HepG2 (cell line): ENCODE data around the gene SGCB. TPM values are rescaled to one million over a fixed set of nuclear protein-coding genes. Genes with fewer than 3 reads are reported as not detected.

Source experiments
- BCLAF1 ChIP-seq: fragments of 450-650 bp; IDR thresholded peaks from 2 replicates; pipeline ENCODE4 v1.6.1; 2017; ENCODE audit warnings: mild to moderate bottlenecking
- FOXJ3 ChIP-seq: sonication (generic); formaldehyde crosslinking; IDR thresholded peaks from 2 replicates; pipeline ENCODE4 v1.4.0; 2020; ENCODE audit warnings: missing genetic modification reagents, mild to moderate bottlenecking, borderline replicate concordance
- GABPA ChIP-seq, 2 experiments: IDR thresholded peaks; 2 replicates each; pipeline ENCODE4 v1.6.1; 2011 to 2016; ENCODE audit warnings: low read depth in 2 of 2, low read length in 1 of 2, missing biosample characterization in 1 of 2, missing genetic modification characterization in 1 of 2
- HNF4G ChIP-seq, 2 experiments: sonication (generic) in 1 of 2; formaldehyde crosslinking in 1 of 2; IDR thresholded peaks; 2 replicates each; pipeline versions ENCODE4 v1.4.0 to v1.6.1; 2011 to 2020; ENCODE audit warnings: borderline replicate concordance in 2 of 2, low read depth in 2 of 2, mild to moderate bottlenecking in 2 of 2, low read length in 1 of 2, missing genetic modification reagents in 1 of 2, moderate library complexity in 1 of 2
- HOXA7 ChIP-seq: sonication (generic); formaldehyde crosslinking; IDR thresholded peaks from 2 replicates; pipeline ENCODE4 v1.8.1; 2022; ENCODE audit warnings: mild to moderate bottlenecking, missing genetic modification reagents, moderate library complexity
- KAT8 ChIP-seq: IDR thresholded peaks from 2 replicates; pipeline ENCODE4 v1.6.1; 2016; ENCODE audit warnings: missing genetic modification reagents, missing compliant biosample characterization
- MLX ChIP-seq: IDR thresholded peaks from 2 replicates; pipeline ENCODE4 v1.6.1; 2016
- RXRB ChIP-seq: IDR thresholded peaks from 2 replicates; pipeline ENCODE4 v1.6.1; 2016; ENCODE audit warnings: borderline replicate concordance, missing genetic modification reagents, missing compliant biosample characterization
- SMARCC2 ChIP-seq: fragments of 450-650 bp; IDR thresholded peaks from 2 replicates; pipeline ENCODE4 v1.6.1; 2017; ENCODE audit warnings: antibody characterized with exemption, mild to moderate bottlenecking
- SOX5 ChIP-seq: IDR thresholded peaks from 2 replicates; pipeline ENCODE4 v1.6.1; 2016; ENCODE audit warnings: borderline replicate concordance
- ZNF383 ChIP-seq: sonication (generic); formaldehyde crosslinking; IDR thresholded peaks from 2 replicates; pipeline ENCODE4 v1.4.0; 2020; ENCODE audit warnings: missing genetic modification reagents, mild to moderate bottlenecking, borderline replicate concordance
- ZNF776 ChIP-seq: sonication (generic); formaldehyde crosslinking; IDR thresholded peaks from 2 replicates; pipeline ENCODE4 v1.4.0; 2020; ENCODE audit warnings: mild to moderate bottlenecking, missing genetic modification reagents
- ZNF781 ChIP-seq: sonication (generic); formaldehyde crosslinking; IDR thresholded peaks from 2 replicates; pipeline ENCODE4 v1.5.1; 2020; ENCODE audit warnings: borderline replicate concordance, mild to moderate bottlenecking, missing genetic modification reagents; ENCODE audit errors: not compliant biosample characterization
- polyA plus RNA-seq, 8 experiments: library from polyadenylated mRNA; depleted of rRNA in 3 of 8; stranded (reverse) in 7 of 8; unstranded in 1 of 8; fragments of >200 nt; fragmentation: Illumina TruSeq in 4 of 8; extraction: Trizol in 4 of 8; gene quantifications; 2 replicates each; pipeline versions ENCODE4 v1.2.1 to v1.2.3, GENCODE V29; 2011 to 2016; ENCODE audit warnings: low read depth in 4 of 8, missing spikeins in 1 of 8, mixed read lengths in 1 of 8; ENCODE audit not compliant: insufficient read depth in 1 of 8
- total RNA-seq, 5 experiments: library from RNA; depleted of rRNA; stranded (reverse); fragments of >200 nt; fragmentation: Illumina TruSeq; extraction: Trizol; gene quantifications; 2 replicates each; pipeline ENCODE4 v1.2.3, GENCODE V29; 2016; ENCODE audit warnings: low read depth in 1 of 5

SGCB gene
- total and polyA plus RNA-seq, 2 of the 13 experiments (the other 11 are each of a cell fraction or from before 2014, with no cell fraction given), result 2.2 to 4.8 TPM

GRCh38 chr4:51999250-51999649, 38.8 kb downstream of the SGCB start (continued):
- TF ChIP-seq BCLAF1 (no peak), SOX5 (no peak), HNF4G (IDR thresholded peaks at IDR 0.05; ENCODE audit: borderline replicate concordance, low read depth, low read length) (no peak), HNF4G (CRISPR knock-in tag; IDR thresholded peaks at IDR 0.05; ENCODE audit: borderline replicate concordance, low read depth) (no peak), SMARCC2 (no peak), HOXA7 (no peak), GABPA (IDR thresholded peaks at IDR 0.05; ENCODE audit: low read depth, low read length) (no peak), GABPA (CRISPR knock-in tag; IDR thresholded peaks at IDR 0.05; ENCODE audit: low read depth) (no peak), MLX (CRISPR knock-in tag) (no peak), KAT8 (CRISPR knock-in tag) (no peak), RXRB (no peak), ZNF383 (no peak), ZNF781 (CRISPR knock-in tag) (no peak), ZNF776 (CRISPR knock-in tag) (no peak), FOXJ3 (CRISPR knock-in tag) (no peak)
